Putamen (tissue), 1 donor: Measurements from ENCODE around the gene SYT14.
"Not testable (repeated sequence)": the region's sequence is repeated elsewhere in the genome, so short reads cannot be mapped to it uniquely, and the experiment has no call there.

Experiments
- DNase-seq: peaks from one replicate; pipeline ENCODE4 v3.0.0-alpha.2; 2016; ENCODE audit warnings: low spot score

Gene SYT14

GRCh38 chr1:210117681-210118170, 179.7 kb downstream of the SYT14 start:
- DNase-seq: no peak

- DNase-seq: no peak
Observed at GRCh38 chr1:210123383-210123782, 185.4 kb downstream of the SYT14 start.

DNA sequence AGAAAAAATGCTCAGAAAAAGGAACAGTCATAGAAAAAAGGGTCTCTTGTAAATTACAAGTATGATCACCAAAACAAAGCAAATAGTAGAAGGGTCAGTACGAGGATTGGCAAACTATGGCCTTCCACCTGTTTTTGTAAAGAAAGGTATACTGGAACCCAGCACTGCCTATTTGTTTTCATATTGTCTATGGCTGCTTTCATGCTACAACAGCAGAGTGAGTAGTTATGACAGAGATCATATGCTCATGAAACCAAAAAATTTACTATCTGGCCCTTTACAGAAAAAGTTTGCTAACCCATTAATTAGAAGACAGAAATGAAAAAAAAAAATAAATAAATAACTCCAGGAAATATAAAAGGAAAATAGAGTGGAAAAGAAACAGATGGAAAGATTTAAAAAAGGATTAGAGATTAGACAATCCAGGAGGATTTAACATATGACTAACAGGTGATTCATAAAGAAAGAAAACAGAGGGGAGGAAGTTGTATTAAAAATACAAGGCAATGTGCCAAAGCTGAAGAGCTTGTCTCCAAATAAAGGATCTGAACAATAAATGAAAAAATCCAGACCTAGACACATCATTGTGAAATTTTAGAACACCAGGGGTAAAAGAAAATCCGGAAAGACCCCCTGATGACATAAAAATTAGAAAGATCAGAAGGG, 186.0 kb downstream of the SYT14 start:
- no peak for DNase-seq

DNA sequence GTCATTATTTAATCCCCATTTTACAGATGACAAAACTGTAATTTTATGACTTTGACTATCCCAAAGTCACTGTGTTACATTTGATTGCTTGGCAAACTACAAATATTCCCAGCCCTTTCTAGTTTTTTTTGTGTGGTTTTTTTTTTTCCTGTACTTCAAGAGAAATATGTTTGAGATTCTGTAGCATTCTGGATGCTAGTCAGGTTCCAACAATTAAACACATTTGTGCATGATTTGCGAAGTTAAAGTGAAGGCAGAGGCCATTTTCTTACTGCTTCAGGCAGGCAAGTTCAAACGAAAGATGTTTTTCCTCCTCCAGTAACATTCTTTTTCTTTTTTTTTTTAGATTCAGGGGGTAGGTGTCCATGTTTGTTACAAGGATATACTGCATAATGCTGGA, 186.7 kb downstream of the SYT14 start:
- no peak for DNase-seq

DNA sequence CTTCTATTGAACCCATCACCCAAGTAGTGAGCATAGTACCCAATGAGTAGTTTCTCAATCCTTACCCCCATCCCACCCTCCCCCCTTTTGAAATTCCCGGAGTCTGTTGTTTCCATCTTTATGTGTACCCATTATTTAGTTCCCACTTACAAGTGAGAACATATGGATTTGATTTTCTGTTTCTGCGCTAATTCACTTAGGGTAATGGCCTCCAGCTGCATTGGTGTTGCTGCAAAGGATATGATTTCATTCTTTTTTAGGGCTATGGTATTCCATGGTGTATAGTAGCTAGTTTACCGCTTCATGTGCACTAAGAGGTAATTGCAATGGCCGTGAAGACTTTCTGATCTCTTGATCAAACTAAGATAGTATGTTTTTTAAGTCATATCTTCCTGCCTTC, 187.1 kb downstream of the SYT14 start:
- no peak for DNase-seq

DNA sequence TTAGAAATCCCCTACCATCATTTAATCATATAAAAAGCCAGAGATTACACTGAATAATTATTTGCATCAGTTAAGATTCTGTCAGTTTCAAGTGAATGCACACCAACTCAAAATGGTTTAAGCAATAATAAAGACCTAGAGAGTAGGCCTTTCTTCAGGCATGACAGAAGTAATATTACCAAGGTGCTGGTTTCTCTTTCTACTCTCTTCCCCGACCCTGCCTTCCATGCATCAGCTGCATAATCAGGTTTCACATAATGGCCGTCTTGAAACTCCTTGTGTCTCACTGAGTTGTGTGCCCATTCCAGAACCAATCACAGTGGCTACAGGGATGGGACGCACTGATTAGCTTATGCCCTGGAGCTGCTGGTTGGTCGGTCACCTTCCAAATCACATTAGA, 191.1 kb downstream of the SYT14 start:
- no peak for DNase-seq

GRCh38 chr1:210129759-210130158, 191.7 kb downstream of the SYT14 start:
- DNase-seq: no peak

GRCh38 chr1:210132582-210132981, 194.6 kb downstream of the SYT14 start:
- no peak for DNase-seq

- peak; percentile 51 for DNase-seq
Observed at GRCh38 chr1:210143465-210144062, 205.5 kb downstream of the SYT14 start.

DNA sequence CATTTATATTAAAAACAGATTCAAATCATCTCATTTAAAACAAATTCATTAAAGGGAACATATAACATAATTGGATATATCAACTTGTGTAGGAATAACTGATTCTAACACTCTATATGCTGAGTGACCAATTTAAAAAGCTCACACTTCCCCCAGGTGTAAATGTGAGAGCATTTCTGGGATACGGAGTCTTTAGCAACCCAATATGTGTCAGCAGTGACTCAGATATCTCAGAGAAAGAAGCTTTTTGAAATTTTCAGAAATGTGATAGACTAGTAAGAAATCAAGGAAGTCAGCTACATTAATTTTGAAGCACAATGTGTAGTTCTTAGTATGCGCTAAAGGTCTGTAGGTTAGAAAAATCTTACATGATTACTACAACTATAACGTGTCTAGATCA, 206.7 kb downstream of the SYT14 start:
- DNase-seq: peak; percentile 3

GRCh38 chr1:210151052-210151672, 213.1 kb downstream of the SYT14 start:
- DNase-seq: no peak

- DNase-seq: no peak
Observed at GRCh38 chr1:210159211-210159610, 221.2 kb downstream of the SYT14 start.

DNA sequence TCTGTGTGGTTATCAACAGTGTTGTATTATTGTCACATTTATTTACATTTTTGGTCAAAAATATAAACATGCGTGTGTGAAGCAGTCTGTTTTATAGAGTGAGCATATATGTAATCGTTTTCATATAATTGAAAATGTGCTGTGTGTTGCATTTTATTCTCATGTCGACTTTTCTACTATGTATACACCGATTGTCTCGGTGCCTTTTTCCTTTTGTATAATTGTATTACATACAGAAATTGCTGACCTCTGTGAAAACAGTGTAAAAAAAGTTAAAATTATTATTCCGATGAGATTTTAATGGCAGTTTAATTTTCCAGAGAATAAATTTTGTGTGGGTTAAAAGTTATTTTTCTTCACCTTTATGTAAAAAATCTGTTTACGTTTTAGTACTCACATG, 232.2 kb downstream of the SYT14 start:
- DNase-seq: no peak

DNA sequence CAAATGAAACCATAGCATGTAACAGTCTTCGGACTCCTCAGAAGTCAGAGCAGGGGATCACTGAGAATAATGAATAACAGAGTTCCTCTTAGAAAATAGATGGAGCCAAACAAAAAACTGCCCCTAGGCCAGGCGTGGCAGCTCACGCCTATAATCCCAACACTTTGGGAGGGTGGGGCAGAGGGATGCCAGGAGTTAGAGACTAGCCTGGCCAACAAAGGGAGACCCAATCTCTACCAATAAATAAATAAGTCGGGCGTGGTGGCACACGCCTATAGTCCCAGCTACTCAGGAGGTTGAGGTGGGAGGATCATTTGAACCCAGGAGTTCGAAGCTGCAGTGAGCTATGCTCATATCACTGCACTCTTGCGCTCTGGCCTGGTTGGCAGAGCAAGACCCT, 236.1 kb downstream of the SYT14 start:
- DNase-seq: no peak

DNA sequence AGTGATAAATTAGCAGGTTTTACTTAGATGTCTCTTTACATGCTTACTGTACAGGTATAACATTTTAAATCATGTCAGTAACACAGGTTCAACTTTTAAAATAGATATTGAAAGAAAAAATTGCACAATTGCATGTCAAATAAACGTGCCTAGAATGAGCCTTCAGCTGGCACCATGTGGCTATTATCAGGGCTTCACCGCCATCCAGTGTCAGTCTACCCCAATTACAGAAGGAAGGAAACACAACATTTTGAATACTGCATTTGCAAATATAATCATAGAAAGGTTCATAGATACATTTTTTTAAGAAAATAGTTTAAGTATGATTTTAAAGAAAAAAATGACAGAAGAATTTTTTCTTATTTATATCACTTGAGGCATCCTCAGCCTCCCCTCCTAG, 247.0 kb downstream of the SYT14 start:
- no peak for DNase-seq

DNA sequence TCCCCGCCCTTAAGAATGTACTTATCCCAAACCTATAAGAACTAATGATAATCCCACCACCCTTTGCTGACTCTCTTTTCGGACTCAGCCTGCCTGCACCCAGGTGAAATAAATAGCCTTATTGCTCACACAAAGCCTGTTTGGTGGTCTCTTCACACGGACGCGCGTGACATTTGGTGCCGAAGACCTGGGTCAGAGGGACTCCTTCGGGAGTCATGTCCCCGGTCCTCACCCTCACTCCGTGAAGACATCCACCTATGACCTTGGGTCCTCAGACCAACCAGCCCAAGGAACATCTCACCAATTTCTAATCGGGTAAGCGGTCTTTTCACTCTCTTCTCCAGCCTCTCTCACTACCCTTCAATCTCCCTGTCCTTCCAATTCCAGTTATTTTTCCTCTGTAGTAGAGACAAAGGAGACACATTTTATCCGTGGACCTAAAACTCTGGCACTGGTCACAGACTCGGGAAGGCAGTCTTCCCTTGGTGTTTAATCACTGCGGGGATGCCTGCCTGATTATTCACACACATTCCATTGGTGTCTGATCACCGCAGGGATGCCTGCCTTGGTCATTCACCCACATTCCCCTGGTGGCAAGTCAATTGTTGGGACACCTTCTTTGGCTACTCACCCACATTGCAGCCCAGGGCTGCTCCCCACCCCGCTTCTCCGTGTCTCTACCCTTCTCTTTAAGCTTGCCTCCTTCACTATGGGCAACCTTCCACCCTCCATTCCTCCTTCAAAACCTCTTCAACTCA, 250.0 kb downstream of the SYT14 start:
- DNase-seq: not testable (repeated sequence)

DNA sequence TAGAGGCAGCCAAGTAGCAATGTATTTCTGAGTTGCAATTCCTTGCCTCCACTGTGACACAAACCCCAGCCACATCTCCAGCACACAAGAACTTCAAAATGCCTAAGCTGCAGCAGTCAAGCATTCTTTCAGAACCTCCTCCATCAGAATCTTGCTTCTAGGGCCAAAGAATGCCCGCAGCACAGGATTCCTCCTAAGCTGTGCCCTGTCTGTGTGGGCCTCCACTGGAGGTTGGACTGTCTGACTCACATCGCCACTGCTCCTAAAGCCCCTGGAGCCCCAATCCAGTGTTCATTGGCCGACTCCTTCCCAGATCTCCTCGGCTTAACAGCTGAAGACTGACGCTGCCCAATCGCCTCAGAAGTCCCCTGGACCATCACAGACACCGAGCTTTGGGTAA, 251.4 kb downstream of the SYT14 start:
- DNase-seq: no peak

- DNase-seq: no peak
Observed at GRCh38 chr1:210195635-210196160, 257.7 kb downstream of the SYT14 start.

DNA sequence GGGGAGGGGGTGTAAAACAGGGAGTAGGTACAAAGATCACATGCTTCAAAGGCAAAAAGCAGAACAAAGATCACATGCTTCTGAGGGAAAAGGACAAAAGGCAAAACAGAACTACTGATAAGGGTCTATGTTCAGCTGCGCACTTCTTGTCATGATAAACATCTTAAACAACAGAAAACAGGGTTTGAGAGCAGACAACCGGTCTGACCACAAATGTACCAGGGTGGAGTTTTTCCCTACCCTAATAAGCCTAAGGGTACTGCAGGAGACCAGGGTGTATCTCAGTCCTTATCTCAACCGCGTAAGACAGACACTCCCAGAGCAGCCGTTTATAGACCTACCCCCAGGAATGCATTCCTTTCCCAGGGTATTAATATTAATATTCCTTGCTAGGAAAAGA, 258.2 kb downstream of the SYT14 start:
- DNase-seq: not testable (repeated sequence)

DNA sequence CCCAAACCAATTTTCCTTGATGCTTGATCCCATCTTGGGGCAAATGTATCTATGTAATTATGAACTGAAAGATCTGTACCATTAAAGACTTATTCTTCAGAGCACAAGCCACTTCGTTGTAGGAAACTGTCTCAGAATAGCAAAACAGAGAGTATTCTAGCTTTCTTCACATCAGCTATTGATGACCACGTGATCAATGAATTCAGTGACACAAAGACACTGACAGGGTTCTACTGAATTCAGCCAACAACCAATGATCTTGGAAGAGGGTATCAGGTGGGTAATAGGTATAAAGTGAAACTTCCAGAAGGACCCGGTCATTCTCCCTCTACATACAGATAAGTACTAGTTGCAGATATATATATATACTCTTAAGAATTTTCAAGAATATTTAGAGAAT, 260.8 kb downstream of the SYT14 start:
- no peak for DNase-seq

- DNase-seq: no peak
Observed at GRCh38 chr1:210200124-210200736, 262.2 kb downstream of the SYT14 start.

DNA sequence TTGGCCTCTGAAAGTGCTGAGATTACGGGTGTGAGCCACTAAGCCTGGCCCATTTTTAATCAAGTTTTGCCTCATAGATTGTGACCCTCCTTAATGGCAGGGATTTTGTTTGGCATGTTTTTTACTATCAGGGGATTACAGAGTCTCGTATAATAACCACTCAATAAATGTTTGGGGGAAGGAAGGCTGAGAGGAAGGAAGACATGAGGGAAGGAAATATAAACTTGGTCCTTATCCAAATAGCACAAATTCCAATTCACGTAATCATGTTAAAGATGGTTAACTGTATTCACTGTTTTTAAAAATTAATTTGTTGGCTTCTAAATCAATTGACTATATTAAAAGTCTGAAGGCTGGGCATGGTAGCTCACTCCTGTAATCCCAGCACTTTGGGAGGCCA, 263.7 kb downstream of the SYT14 start:
- no peak for DNase-seq
